Right atrium auricular region (tissue), 2 donors: Measurements from ENCODE around the gene STK11IP. TPM values are rescaled to one million over a fixed set of nuclear protein-coding genes. Genes with fewer than 3 reads are reported as not detected.

Experiments used
- DNase-seq: peaks from one replicate; pipeline ENCODE4 v3.0.0-alpha.2; 2019; ENCODE audit warnings: low spot score
- H3K27ac ChIP-seq, 2 donors: fragments of 200-600 bp; sonication (generic); 1 replicate in 1 of 2; 2 replicates in 1 of 2; pipeline ENCODE4 v1.5.1; 2016 to 2019
- H3K27me3 ChIP-seq, 2 donors: fragments of 200-600 bp; sonication (generic); one replicate each; pipeline versions ENCODE4 v1.5.1 to v1.6.0; 2017 to 2019
- H3K36me3 ChIP-seq: fragments of 200-600 bp; sonication (generic); one replicate; pipeline ENCODE4 v1.5.1; 2016
- H3K4me1 ChIP-seq, 2 donors: fragments of 200-600 bp; sonication (generic); one replicate each; pipeline versions ENCODE4 v1.5.1 to v1.6.0; 2017 to 2019
- H3K4me3 ChIP-seq, 2 donors: fragments of 200-600 bp; sonication (generic); 1 replicate in 1 of 2; 2 replicates in 1 of 2; pipeline ENCODE4 v1.5.1; 2017 to 2019; ENCODE audit warnings: mild to moderate bottlenecking in 1 of 2, moderate library complexity in 1 of 2
- H3K9me3 ChIP-seq, 2 donors: fragments of 200-600 bp; sonication (generic); one replicate each; pipeline ENCODE4 v1.5.1; 2019
- total RNA-seq, 2 donors: library from RNA; depleted of rRNA; stranded (reverse); fragments of >200 nt; gene quantifications; one replicate each; pipeline ENCODE4 v1.1.0, GENCODE V29; 2016
- TF ChIP-seq, protein P1 (sequence below), 2 donors: fragments of 200-600 bp; sonication (generic); IDR thresholded peaks; one replicate each; pipeline ENCODE4 v1.5.1; 2019; ENCODE audit warnings: antibody characterized with exemption in 2 of 2

The STK11IP gene
- total RNA-seq, 2 donors from 2014 or later: 5.5 to 6.6 TPM

- peak overlapping the region; percentile 89 to 98 for H3K27ac ChIP-seq
- H3K27me3 ChIP-seq: no peaks in the 10 kb centered on the region
- H3K4me3 ChIP-seq: peak overlapping the region; percentile 68 to 72
- H3K4me1 ChIP-seq: peaks cover 0 to 23% of the 10 kb centered on the region in 2 donors
- TF ChIP-seq, protein P1, sequence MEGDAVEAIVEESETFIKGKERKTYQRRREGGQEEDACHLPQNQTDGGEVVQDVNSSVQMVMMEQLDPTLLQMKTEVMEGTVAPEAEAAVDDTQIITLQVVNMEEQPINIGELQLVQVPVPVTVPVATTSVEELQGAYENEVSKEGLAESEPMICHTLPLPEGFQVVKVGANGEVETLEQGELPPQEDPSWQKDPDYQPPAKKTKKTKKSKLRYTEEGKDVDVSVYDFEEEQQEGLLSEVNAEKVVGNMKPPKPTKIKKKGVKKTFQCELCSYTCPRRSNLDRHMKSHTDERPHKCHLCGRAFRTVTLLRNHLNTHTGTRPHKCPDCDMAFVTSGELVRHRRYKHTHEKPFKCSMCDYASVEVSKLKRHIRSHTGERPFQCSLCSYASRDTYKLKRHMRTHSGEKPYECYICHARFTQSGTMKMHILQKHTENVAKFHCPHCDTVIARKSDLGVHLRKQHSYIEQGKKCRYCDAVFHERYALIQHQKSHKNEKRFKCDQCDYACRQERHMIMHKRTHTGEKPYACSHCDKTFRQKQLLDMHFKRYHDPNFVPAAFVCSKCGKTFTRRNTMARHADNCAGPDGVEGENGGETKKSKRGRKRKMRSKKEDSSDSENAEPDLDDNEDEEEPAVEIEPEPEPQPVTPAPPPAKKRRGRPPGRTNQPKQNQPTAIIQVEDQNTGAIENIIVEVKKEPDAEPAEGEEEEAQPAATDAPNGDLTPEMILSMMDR (IDR thresholded peaks at IDR 0.05): no peak
- H3K36me3 ChIP-seq: peaks cover 4% of the 10 kb centered on the region
- no peaks in the 10 kb centered on the region for H3K9me3 ChIP-seq
- DNase-seq: no peak
These were observed 604 bp upstream of the STK11IP start for GRCh38 chr2:219596954-219597551.

GRCh38 chr2:219598308-219599078, 836 bp downstream of the STK11IP start:
- Histone ChIP-seq H3K27ac (peak overlapping the region; percentile 89 to 98), H3K36me3 (peaks cover 15% of the 10 kb centered on the region), H3K4me1 (peaks cover 0 to 23% of the 10 kb centered on the region in 2 donors), H3K27me3 (no peaks in the 10 kb centered on the region), H3K4me3 (peak overlapping the region; percentile 68 to 72), H3K9me3 (no peaks in the 10 kb centered on the region)
- TF ChIP-seq, protein P1 (IDR thresholded peaks at IDR 0.05): no peak
- DNase-seq: no peak

DNA sequence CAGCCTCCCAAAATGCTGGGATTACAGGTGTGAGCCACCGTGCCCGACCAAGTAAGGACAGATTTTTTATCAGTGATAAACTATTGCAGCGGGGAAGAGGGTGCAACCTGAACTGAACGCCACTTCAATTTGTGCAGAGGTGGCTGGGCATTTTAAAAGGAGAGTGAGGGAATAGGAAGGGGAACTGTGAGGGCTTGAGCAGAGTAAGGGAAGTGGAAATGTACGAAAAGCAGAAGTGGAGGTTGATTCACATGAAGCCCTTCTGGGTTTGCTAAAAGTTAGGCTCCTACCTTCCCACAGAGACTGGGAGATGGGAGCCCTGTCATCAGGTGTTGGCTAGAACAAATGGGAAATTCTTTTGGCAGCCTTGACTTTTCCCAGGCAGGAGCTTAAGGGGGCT, 6.1 kb downstream of the STK11IP start:
- peaks cover 0 to 4% of the 10 kb centered on the region in 2 donors for H3K4me1 ChIP-seq
- no peaks in the 10 kb centered on the region for H3K27me3 ChIP-seq
- TF ChIP-seq, protein P1 (IDR thresholded peaks at IDR 0.05): no peak
- DNase-seq: no peak
- peaks cover 59% of the 10 kb centered on the region for H3K36me3 ChIP-seq
- H3K9me3 ChIP-seq: no peaks in the 10 kb centered on the region
- no peak overlapping the region for H3K27ac ChIP-seq
- no peak overlapping the region for H3K4me3 ChIP-seq

DNA sequence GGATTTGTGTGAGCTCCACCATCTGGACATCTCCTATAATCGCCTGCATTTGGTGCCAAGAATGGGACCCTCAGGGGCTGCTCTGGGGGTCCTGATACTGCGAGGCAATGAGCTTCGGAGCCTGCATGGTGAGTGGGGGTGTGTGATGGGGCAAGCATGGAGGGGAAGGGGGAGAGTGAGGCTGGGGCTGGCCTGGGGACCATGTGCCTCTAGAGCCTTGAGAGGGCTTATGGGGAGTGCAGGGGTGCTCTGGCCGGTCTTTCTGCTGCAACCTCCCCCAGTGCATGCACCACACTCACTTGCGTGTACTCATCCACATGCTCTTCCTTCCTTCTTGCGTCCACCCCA, 7.9 kb downstream of the STK11IP start:
- peaks cover 0 to 9% of the 10 kb centered on the region in 2 donors for H3K4me1 ChIP-seq
- TF ChIP-seq, protein P1 (IDR thresholded peaks at IDR 0.05): no peak
- peaks cover 63% of the 10 kb centered on the region for H3K36me3 ChIP-seq
- H3K4me3 ChIP-seq: no peak overlapping the region
- no peaks in the 10 kb centered on the region for H3K9me3 ChIP-seq
- no peak for DNase-seq
- no peaks in the 10 kb centered on the region for H3K27me3 ChIP-seq
- no peak overlapping the region for H3K27ac ChIP-seq

GRCh38 chr2:219607931-219608330, 10.3 kb downstream of the STK11IP start:
- DNase-seq: no peak
- no peak overlapping the region for H3K27ac ChIP-seq
- H3K4me3 ChIP-seq: no peak overlapping the region
- peaks cover 58% of the 10 kb centered on the region for H3K36me3 ChIP-seq
- H3K9me3 ChIP-seq: no peaks in the 10 kb centered on the region
- peaks cover 0 to 9% of the 10 kb centered on the region in 2 donors for H3K4me1 ChIP-seq
- H3K27me3 ChIP-seq: no peaks in the 10 kb centered on the region
- TF ChIP-seq, protein P1 (IDR thresholded peaks at IDR 0.05): no peak
